Stimulated activated naive CD8-positive, alpha-beta T cell treated with anti-CD3 and anti-CD28 coated beads, Interleukin-15, amount 100 ng/mL, for 72 hours (primary cell): Measurements from ENCODE around the gene CST9L.
A peak's percentile ranks its signal among the peaks of the same experiment; 100 is the strongest.

Experiments used
- ATAC-seq: fragments of 150-1000 bp; cut with Tn5 transposase; 2 replicates; pipeline ENCODE4 v1.10.0; 2021; ENCODE audit warnings: mild to moderate bottlenecking, moderate library complexity
- DNase-seq, 2 donors: peaks; one replicate each; pipeline ENCODE4 v3.0.0; 2021 to 2022
- H3K27ac Mint-ChIP-seq, 2 donors: one replicate each; pipeline ENCODE4 v1.8.0; 2022; ENCODE audit warnings: mild to moderate bottlenecking in 2 of 2, mixed read lengths in 2 of 2, moderate library complexity in 2 of 2
- H3K27me3 Mint-ChIP-seq: one replicate; pipeline ENCODE4 v1.8.0; 2022; ENCODE audit warnings: mixed read lengths
- H3K4me1 Mint-ChIP-seq: one replicate; pipeline ENCODE4 v1.8.0; 2022; ENCODE audit warnings: mild to moderate bottlenecking, mixed read lengths
- H3K4me3 Mint-ChIP-seq, 2 donors: one replicate each; pipeline ENCODE4 v1.8.0; 2022; ENCODE audit warnings: mild to moderate bottlenecking in 2 of 2, mixed read lengths in 2 of 2, moderate library complexity in 1 of 2
- H3K9me3 Mint-ChIP-seq, 2 donors: one replicate each; pipeline ENCODE4 v1.8.0; 2022; ENCODE audit warnings: mixed read lengths in 2 of 2

The CST9L gene, protein sequence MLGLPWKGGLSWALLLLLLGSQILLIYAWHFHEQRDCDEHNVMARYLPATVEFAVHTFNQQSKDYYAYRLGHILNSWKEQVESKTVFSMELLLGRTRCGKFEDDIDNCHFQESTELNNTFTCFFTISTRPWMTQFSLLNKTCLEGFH

GRCh38 chr20:23568320-23568970, at the start of gene CST9L:
CST9L (minus strand) TSS chr20:23568484; CDS start chr20:23568450, 34 bp downstream.
- no peak within 1 kb of the TSS for H3K27ac Mint-ChIP-seq
- peaks cover 15% of the 10 kb centered on the region for H3K27me3 Mint-ChIP-seq
- ATAC-seq (no peak), DNase-seq (no peak)
- no peak within 1 kb of the TSS for H3K4me3 Mint-ChIP-seq
- no peaks in the 10 kb centered on the region for H3K4me1 Mint-ChIP-seq
- H3K9me3 Mint-ChIP-seq, result no peaks in the 10 kb centered on the region

GRCh38 chr20:23614163-23614562, 45.9 kb upstream of the CST9L start:
- H3K9me3 Mint-ChIP-seq, result no peaks in the 10 kb centered on the region

DNA sequence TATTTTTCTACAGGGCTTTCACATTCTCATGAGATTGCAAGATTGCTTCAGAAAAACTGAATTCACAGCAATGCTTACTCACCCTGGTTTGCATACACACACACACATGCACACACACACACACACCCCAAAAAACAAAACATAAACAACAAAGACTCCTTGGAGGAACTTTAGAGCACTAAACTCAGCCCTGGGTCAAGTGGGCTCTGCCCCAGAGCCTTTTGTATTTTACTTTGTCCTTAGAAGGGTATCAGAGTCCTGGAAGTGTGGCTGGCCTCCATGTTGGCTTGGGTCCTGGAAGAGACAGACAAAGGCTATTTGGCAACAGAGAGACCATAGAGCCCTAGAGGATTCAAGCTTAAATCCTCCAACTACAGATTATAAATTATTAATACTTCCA, 45.4 kb upstream of the CST9L start:
- no peak for DNase-seq
- Mint-ChIP-seq H3K9me3 (no peaks in the 10 kb centered on the region), H3K4me3 (no peak overlapping the region), H3K4me1 (no peaks in the 10 kb centered on the region), H3K27ac (no peak overlapping the region), H3K27me3 (peaks cover 9% of the 10 kb centered on the region)
- no peak for ATAC-seq

More at GRCh38 chr20:23614163-23614562, 45.9 kb upstream of the CST9L start:
- Mint-ChIP-seq H3K4me3 (no peak overlapping the region), H3K27me3 (peaks cover 14% of the 10 kb centered on the region), H3K27ac (no peak overlapping the region), H3K4me1 (no peaks in the 10 kb centered on the region)
- ATAC-seq, result no peak
- DNase-seq, result no peak

- Mint-ChIP-seq H3K27ac (no peak overlapping the region), H3K27me3 (no peaks in the 10 kb centered on the region), H3K4me3 (no peak overlapping the region), H3K4me1 (no peaks in the 10 kb centered on the region), H3K9me3 (no peaks in the 10 kb centered on the region)
- DNase-seq (no peak), ATAC-seq (no peak)
Observed at GRCh38 chr20:23612396-23612795, 44.1 kb upstream of the CST9L start.

DNA sequence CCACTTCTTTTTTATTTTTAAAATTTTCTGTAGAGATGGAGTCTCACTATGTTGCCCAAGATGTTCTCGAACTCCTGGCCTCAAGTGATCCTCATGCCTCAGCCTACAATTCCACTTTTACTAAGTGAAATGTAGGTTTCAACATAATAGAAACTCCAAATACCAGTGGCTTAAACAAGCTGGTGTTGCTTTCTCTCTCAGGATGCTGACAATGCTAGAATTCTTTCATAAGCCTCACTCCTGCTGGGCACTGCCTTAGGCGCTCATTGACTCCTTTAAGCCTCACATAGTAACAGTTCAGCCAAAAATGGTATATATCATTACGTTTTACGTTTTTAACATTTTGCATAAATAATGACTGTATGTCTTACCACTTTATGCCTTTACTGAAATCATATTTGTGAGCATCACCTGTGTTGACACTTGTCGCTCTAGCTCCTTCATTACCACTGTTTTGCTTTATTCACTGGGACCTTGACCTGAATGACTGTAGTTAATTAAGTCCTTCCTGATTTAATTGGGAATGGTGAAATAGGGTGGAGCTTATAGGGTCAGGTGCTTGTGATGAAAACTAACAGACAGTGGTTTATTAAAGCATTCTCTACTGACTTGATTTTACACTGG, 41.3 kb upstream of the CST9L start:
- DNase-seq (no peak), ATAC-seq (no peak)
- no peak overlapping the region for H3K27ac Mint-ChIP-seq
- peaks cover 12% of the 10 kb centered on the region for H3K4me1 Mint-ChIP-seq
- no peaks in the 10 kb centered on the region for H3K9me3 Mint-ChIP-seq
- no peak overlapping the region for H3K4me3 Mint-ChIP-seq
- H3K27me3 Mint-ChIP-seq, result no peaks in the 10 kb centered on the region

DNA sequence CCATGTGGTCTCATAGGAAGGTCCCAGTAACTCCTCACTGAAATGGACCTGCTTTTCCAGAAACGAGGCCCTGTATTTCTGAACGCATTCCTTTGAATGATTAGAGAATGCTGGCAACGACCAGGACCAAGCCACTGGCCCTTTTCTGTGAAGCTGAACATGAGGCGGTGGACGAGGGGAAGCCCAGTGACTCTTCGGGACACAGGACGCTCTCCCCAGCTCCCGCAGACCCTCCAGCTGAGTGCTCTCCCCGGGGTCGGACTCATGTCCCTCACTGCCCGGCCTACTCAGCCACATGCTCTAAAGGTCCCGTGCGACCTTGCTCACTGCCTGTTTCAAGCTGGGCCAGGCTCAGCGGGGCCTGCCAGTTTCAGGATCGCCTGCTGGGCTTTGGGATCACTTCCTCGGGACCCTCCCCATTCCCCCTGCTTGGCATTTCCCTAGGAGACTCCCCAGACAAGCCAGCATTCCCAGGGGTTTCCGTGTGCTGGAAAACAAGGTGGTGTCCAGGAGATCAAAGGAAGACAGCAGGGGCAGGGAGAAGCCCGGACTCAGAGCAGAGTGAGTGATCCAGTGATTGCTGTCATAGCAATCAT, 40.1 kb upstream of the CST9L start:
- Mint-ChIP-seq H3K4me1 (peaks cover 12% of the 10 kb centered on the region), H3K4me3 (no peak overlapping the region), H3K27ac (no peak overlapping the region), H3K9me3 (no peaks in the 10 kb centered on the region), H3K27me3 (peaks cover 11% of the 10 kb centered on the region)
- DNase-seq (no peak), ATAC-seq (no peak)

DNA sequence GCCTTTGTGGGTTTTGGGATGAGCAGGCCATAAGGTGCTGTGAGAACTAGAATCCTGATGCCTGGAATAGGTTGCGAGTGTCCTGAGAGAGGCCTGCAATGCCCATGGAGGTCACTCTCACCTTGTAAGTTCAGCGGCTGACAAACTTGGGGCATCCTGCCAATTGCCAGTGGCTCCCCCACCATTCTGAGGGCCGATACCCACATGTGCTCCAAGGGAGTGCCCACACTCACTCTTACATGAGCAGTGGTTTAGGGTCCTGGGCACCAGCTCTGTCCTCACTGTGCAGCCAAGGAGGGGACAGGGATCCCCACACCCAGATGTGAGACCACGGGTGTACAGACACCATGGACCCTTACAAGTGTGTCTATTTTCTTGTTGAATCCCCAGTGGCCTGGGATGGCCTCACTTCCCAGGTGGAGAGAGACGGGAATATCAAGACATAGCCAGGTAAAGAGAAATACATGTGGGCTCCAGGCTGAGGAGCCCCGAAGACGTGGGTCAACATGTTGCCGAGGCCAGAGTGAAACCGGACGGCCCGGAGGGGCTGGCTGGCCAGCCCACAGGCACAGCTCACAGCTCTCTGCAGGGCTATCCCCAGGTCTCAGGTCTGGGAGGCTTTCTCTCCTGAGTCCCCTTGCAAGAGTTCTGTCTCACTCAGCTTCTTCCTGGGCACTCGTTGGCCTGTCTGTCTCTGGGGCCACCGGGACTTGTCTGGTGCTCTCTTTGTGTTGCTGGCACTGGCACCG, 39.4 kb upstream of the CST9L start:
- Mint-ChIP-seq H3K27ac (no peak overlapping the region), H3K27me3 (peaks cover 12% of the 10 kb centered on the region), H3K9me3 (no peaks in the 10 kb centered on the region), H3K4me3 (no peak overlapping the region), H3K4me1 (peaks cover 12% of the 10 kb centered on the region)
- ATAC-seq, result no peak
- DNase-seq, result no peak

DNA sequence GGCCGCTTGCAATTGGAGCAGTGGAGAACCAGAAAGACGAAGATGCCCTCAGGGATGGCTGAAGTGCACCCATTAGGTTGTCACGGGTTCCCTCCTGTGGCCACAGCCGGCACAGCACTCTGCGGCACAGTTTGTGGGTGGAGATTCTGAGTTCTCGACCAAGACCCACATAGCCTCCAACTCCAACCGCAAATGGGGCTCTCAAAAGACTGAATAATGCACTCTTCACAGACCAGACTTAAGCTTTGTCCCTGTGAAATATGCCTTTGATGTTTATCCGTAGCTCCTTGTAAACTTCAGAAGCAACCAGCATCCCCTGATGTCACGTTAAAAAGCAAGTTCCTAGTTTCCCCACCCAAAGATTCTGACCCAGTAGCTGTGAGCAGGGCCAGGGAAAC, 38.4 kb upstream of the CST9L start:
- Mint-ChIP-seq H3K4me1 (peaks cover 12% of the 10 kb centered on the region), H3K4me3 (no peak overlapping the region), H3K9me3 (no peaks in the 10 kb centered on the region), H3K27me3 (peaks cover 12% of the 10 kb centered on the region), H3K27ac (no peak overlapping the region)
- DNase-seq (peak; percentile 67 to 71), ATAC-seq (peak; percentile 87)

DNA sequence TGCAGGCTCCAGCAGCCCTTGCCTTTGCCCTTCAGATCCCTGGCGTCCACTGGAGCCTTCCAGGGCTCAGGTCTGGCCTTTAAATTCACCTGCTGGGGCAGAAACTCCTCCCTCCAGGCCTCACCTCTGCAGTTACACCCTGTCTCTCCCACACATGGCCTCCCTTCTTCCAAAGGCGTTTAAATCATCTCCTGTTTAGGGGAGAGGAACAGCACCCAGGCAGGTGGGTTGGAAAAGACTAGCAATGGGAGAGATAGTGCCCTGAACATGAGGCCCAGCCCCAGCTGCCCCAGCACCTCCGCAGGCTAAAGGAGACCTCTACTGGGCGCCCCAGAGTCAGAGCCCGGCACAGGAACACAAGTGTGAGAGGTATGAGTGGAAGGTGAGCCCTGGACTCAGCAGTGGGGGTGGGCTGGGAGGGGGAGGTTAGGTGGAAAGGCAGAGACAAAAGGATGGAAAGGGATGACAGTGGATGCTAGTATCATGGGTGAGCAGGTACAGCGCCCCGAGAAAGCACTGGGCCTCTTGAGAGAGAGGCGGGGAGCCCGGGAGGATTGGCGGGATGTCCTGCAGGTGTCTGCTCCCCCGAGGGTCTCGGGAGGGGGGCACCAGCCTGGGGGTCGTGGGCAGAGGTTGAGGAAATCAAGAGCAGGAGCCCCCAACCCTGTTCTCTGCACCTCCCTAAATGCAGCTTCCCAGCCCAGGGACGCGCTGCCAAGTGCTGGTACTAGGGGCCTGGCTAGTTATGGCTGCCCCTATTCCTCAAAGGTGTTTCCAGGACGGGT, 37.8 kb upstream of the CST9L start, which contains the start of gene CST9:
CST9 (minus strand) TSS at position 51 of the 785 bp plus-strand sequence. CDS start 53 bp downstream, outside the sequence.
- Mint-ChIP-seq H3K4me1 (peaks cover 12% of the 10 kb centered on the region), H3K9me3 (no peaks in the 10 kb centered on the region), H3K4me3 (no peak within 1 kb of the TSS), H3K27ac (no peak within 1 kb of the TSS), H3K27me3 (peaks cover 12% of the 10 kb centered on the region)
- DNase-seq (peak in 1 of 2 donors; percentile 8), ATAC-seq (no peak)

- Mint-ChIP-seq H3K27me3 (peaks cover 12% of the 10 kb centered on the region), H3K27ac (no peak overlapping the region), H3K4me1 (peaks cover 12% of the 10 kb centered on the region), H3K4me3 (no peak overlapping the region), H3K9me3 (no peaks in the 10 kb centered on the region)
- DNase-seq (no peak), ATAC-seq (no peak)
Observed at GRCh38 chr20:23604306-23604705, 36.0 kb upstream of the CST9L start.

DNA sequence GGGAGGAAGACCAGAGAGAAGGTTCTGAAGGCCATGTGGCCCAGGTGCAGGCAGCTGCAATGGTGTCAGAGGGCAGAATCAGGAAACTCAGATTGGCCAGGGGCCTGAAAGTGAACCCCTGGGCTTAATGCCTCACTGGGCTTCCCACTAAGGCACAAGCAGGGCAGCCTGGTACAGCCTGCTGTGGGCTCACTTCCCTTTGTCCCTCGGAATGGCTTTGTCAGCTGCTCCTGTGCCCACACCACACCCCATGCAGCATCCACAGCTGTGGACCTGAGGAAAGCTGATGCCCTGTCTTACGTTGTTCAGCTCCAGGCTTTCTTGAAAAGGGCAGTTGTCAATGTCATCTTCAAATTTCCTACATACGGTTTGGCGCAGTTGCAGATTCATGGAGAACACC, 35.0 kb upstream of the CST9L start:
- DNase-seq (no peak), ATAC-seq (no peak)
- H3K4me1 Mint-ChIP-seq, result peaks cover 12% of the 10 kb centered on the region
- H3K4me3 Mint-ChIP-seq, result no peak overlapping the region
- H3K9me3 Mint-ChIP-seq, result no peaks in the 10 kb centered on the region
- no peak overlapping the region for H3K27ac Mint-ChIP-seq
- H3K27me3 Mint-ChIP-seq, result peaks cover 12% of the 10 kb centered on the region

DNA sequence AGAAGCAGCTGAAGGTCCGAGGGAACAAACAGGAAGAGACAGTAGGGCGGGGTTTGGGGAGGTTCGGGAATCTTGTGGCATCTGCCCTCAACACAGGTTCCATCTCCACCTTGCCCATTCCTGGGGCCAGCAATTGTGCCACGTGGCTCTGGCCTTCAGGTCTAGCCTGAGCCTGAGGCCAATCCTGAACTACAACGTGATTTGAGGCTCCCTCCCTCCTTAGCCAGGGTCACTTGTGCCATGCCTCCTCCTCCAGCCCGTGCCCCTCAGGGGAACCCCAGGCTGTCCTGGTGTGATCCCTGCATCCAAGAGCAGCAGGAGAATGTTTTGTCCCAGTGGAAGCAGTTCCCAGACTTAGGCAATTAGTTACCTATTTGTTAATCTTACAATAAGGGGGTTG, 34.4 kb upstream of the CST9L start:
- Mint-ChIP-seq H3K27ac (peak overlapping the region in 1 of 2 donors; percentile 54), H3K4me3 (no peak overlapping the region), H3K9me3 (no peaks in the 10 kb centered on the region), H3K27me3 (peaks cover 12% of the 10 kb centered on the region), H3K4me1 (peaks cover 12% of the 10 kb centered on the region)
- ATAC-seq (no peak), DNase-seq (no peak)

DNA sequence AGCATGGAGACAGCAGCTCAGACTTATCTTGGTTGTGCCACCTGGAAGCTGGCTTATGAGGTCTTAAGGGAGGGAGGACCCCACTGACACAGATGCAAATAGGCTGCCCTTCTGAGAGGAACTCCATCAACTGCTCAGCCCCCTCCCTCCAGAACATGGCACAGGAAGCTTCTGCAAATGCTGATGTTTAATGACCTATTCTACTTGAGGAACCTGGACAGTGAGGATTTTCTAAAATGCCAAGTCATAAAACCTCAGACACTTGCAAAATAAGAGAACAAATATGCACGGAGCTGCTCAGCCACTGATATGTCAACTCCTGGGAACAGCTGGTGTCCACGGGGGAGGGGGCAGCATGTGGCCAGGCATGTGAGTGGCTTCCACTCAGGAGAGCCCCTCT, 34.0 kb upstream of the CST9L start:
- peak overlapping the region in 1 of 2 donors; percentile 12 for H3K27ac Mint-ChIP-seq
- no peak overlapping the region for H3K4me3 Mint-ChIP-seq
- H3K9me3 Mint-ChIP-seq, result no peaks in the 10 kb centered on the region
- no peak for ATAC-seq
- peaks cover 12% of the 10 kb centered on the region for H3K27me3 Mint-ChIP-seq
- DNase-seq, result no peak
- H3K4me1 Mint-ChIP-seq, result peaks cover 11% of the 10 kb centered on the region

- DNase-seq, result no peak
- Mint-ChIP-seq H3K4me1 (peaks cover 6% of the 10 kb centered on the region), H3K4me3 (no peak overlapping the region), H3K27ac (no peak overlapping the region), H3K9me3 (no peaks in the 10 kb centered on the region), H3K27me3 (peaks cover 12% of the 10 kb centered on the region)
- no peak for ATAC-seq
Observed at GRCh38 chr20:23601715-23602114, 33.4 kb upstream of the CST9L start.

- Mint-ChIP-seq H3K27me3 (peaks cover 2% of the 10 kb centered on the region), H3K4me1 (no peaks in the 10 kb centered on the region), H3K9me3 (no peaks in the 10 kb centered on the region), H3K27ac (no peak overlapping the region), H3K4me3 (no peak overlapping the region)
- DNase-seq, result no peak
- no peak for ATAC-seq
Observed at GRCh38 chr20:23598481-23598880, 30.2 kb upstream of the CST9L start.
